SH-SY5Y (cell line): Measurements from ENCODE around the gene POLD1.

Experiments
- GATA2 ChIP-seq: IDR thresholded peaks from 2 replicates; pipeline ENCODE4 v1.6.1; 2011; ENCODE audit warnings: mild to moderate bottlenecking, low read depth, low read length
- GATA3 ChIP-seq: IDR thresholded peaks from 2 replicates; pipeline ENCODE4 v1.6.1; 2011; ENCODE audit warnings: low read depth, mild to moderate bottlenecking, low read length, moderate library complexity

GRCh38 chr19:50431343-50432220, 47.4 kb downstream of the POLD1 start:
- TF ChIP-seq GATA3 (no peak), GATA2 (no peak)
